ENCODE results near the gene KCNJ12.
"Not testable (repeated sequence)": the region's sequence is repeated elsewhere in the genome, so short reads cannot be mapped to it uniquely, and the experiment has no call there.

KCNJ12 gene

DNA sequence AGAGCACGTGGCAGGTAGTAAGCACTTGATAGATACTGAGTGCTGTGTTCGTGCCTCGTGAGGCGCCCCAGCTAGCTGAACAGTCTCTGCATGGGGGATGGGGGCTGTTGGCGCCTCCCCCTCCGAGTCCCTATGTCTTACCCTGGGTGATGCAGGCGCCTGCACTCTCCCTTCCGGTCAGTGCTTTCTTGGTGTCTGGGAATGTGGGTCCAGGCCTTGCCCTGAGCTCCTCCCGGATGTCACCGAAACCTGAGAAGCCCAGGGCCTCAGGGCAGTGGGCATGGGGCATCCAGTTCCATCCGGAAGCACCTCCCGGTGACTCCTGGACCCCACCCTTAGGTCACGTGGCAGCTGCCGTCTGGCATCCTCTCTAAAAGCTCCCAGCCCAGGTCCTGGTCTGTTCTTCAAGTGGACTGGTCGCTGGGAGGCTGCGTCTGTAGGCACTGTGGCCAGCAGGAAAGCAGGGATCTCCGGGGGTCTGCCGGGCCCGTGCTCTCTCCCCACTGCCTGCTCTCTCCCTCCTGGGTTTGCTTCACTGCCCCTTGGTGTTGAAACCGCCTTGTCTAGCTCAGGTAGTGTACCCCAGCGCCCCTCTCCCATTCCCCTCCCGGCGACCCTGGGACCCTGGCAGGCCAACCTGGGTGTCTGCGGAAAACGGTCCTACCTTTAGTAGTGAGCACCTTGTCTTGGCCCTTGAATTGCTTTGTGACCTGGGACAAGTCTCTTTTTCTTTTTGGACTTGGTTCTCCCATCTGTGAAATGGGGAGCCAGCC lies 34.9 kb downstream of the KCNJ12 start:
- FAIRE-seq; DNase-seq (ENCODE audit: insufficient read length, low spot score): not testable (repeated sequence)

DNA sequence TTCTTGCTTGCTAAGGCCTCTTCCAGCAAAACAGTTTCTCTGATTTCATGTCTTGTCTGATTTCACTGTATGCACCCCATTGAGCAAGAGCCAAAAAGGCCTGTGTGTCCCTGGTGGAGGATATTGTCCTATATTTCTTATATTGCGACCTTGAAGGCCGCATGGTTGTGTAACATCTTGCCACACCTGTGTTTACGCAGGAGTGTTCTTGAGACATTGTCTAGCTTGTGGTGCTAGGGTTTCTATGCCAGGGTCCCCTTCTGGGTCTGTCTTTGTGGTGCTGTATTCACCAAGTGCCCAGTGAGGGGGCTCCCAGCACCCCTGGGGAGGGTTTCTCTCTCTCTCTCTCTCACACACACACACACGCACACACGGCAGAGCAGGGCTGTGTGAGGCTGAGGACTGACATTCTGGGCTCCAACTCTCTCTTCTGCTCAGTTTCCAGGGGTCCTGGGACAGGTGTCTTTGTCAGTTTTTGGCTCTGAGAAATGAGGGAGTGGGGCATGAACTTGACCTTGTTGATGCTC lies 35.6 kb downstream of the KCNJ12 start:
- not testable (repeated sequence) for FAIRE-seq; DNase-seq (ENCODE audit: insufficient read length, low spot score)

DNA sequence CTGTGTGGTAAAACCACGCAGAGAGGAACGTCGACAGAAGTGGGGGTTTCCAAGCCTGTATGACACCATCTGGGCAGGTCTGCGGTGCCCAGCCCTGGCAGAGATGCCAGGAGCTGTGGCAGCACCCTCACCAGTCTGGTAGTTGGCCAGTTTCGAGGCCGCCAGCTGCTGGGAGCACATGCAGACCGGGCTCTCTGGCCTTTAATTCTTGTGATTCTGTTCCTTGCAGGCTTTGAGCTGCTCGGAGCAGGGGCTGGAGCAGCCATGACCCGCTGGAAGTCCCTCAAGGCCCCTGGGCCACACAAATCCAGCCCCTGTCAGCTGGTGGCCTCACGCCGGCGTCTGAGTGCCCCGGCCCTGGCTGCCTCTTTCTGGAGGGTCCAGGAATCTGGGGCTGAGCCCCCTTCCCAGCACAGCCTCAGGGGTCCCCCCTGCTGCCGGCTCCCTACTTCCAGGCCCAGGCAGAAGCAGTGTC lies 36.1 kb downstream of the KCNJ12 start:
- DNase-seq (ENCODE audit: insufficient read length, low spot score); FAIRE-seq: not testable (repeated sequence)

DNA sequence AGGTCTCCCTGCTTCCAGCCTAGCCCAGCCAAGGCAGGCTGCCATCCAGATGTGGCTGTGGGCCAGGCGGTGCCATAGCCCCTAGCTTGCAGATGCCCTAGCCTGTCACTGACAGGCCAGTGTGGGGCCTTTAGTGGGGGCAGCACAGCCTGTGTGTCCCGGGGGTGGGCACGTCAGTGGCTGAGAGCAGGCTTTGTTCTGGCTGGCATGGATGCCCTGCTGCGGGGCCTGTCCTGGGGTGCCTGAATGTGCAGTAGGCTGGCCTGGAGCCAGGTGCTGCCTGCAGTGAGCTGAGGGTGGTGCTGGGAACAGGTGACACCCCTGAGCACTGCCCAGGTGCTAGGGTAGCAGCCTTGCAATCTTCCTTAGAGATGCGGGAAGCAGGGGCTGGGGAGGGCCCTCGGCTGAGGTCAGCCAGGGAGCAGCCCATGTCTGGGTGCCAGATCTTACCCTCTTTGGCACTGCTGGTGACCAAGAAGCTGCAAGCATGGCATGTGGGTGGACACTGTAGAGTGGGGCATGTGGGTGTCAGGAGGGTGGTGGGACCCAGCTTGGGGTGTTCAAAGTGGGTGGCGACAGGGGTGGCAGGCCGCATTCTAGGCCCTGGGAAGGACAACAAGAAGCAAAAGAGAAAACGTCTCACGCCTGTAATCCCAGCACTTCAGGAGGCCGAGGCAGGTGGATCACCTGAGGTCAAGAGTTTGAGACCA lies 37.6 kb downstream of the KCNJ12 start:
- FAIRE-seq; DNase-seq (ENCODE audit: insufficient read length, low spot score): not testable (repeated sequence)

DNA sequence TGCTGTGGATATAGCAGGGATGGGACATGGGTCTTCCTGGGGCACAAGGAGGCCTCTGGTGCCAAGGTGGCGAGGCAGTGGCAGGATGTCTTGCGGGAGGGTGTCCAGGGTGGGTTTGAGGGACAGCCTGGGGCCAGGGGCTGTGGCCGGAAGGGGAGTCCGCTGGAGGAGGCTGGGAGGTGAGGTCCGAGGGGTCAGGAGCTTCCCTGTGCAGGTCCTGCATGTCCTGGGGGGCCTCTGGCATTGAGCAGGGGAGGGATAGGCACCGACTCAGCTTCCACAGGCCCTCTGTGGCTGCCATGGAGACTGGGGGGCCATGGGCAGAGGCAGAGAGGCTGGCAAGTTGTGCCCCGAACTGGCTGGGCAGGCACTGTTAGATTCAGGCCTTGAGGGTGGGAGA lies 38.5 kb downstream of the KCNJ12 start:
- FAIRE-seq; DNase-seq (ENCODE audit: insufficient read length, low spot score): not testable (repeated sequence)

DNA sequence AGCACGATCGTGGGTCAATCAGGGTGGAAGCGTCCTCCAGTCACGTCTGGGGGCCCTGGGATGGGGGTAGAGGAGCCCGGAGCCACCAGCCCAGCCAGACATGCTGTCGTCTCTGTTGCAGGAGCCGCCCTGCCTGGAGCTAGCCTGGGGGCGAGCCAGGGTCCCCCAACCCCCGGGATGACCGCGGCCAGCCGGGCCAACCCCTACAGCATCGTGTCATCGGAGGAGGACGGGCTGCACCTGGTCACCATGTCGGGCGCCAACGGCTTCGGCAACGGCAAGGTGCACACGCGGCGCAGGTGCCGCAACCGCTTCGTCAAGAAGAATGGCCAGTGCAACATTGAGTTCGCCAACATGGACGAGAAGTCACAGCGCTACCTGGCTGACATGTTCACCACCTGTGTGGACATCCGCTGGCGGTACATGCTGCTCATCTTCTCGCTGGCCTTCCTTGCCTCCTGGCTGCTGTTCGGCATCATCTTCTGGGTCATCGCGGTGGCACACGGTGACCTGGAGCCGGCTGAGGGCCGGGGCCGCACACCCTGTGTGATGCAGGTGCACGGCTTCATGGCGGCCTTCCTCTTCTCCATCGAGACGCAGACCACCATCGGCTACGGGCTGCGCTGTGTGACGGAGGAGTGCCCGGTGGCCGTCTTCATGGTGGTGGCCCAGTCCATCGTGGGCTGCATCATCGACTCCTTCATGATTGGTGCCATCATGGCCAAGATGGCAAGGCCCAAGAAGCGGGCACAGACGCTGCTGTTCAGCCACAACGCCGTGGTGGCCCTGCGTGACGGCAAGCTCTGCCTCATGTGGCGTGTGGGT lies 39.2 kb downstream of the KCNJ12 start:
- DNase-seq (ENCODE audit: insufficient read length, low spot score); FAIRE-seq: not testable (repeated sequence)

DNA sequence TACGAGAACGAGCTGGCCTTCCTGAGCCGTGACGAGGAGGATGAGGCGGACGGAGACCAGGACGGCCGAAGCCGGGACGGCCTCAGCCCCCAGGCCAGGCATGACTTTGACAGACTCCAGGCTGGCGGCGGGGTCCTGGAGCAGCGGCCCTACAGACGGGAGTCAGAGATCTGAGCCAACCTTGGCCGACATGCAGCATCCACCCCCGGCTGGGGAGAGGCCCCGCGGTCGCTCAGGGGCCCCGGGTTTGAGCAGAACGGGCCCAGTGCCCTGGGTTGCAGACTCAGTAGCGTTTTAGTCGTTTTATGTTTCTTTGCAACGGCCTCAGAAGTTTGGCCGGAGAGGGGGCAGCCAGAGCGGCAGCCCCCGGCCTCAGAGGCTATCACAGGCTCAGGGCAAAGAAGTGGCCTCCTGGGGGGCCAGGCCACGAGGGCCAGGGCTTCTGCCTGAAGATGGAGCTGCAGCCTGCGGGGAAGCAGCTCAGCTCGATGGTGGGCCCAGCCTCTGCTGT lies 40.4 kb downstream of the KCNJ12 start:
- not testable (repeated sequence) for DNase-seq (ENCODE audit: insufficient read length, low spot score); FAIRE-seq

DNA sequence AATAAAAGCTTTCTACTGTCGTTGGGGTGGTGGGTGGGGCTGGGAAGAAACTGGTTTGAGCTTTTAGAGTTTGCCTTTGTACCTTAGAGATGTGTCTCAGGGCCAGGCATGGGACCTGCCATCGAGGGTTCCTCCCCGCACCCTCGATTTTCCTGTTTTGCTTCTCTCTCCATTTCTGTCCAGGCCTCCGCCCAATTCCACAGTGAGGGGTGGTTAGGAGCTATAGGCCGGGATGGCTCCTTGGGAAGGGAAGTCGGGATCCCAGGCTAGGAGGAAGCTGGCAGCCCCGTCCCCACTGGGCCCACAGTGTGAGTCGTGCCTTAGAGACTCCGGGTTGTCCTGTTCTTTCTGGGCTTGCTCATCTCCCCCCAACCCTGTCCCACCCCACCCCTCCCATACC lies 41.2 kb downstream of the KCNJ12 start:
- not testable (repeated sequence) for DNase-seq (ENCODE audit: insufficient read length, low spot score); FAIRE-seq

DNA sequence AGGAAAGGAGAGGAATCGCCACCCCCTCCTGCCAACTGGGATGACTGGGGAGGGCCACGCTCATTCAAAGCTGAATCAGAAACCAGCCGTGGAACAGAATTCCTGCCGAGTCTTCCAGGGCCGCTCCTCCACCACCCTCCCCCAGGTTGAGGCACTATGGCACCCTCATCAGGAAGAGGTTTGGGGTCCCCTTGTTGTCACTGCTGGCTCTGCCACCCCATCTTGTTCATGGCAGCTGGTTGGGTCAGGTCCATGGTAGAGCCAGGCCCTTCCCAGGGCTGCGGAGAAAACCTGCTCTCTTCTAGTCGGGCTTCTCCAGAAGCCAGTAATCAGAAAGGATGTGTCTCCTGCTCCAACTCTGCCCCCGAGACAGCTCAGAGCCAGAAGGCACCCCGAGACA lies 41.8 kb downstream of the KCNJ12 start:
- DNase-seq (ENCODE audit: insufficient read length, low spot score): no peak
- FAIRE-seq: no peak
- no peak for TF ChIP-seq POLR2A (IDR thresholded peaks at IDR 0.05; ENCODE audit: low read depth, low read length)

DNA sequence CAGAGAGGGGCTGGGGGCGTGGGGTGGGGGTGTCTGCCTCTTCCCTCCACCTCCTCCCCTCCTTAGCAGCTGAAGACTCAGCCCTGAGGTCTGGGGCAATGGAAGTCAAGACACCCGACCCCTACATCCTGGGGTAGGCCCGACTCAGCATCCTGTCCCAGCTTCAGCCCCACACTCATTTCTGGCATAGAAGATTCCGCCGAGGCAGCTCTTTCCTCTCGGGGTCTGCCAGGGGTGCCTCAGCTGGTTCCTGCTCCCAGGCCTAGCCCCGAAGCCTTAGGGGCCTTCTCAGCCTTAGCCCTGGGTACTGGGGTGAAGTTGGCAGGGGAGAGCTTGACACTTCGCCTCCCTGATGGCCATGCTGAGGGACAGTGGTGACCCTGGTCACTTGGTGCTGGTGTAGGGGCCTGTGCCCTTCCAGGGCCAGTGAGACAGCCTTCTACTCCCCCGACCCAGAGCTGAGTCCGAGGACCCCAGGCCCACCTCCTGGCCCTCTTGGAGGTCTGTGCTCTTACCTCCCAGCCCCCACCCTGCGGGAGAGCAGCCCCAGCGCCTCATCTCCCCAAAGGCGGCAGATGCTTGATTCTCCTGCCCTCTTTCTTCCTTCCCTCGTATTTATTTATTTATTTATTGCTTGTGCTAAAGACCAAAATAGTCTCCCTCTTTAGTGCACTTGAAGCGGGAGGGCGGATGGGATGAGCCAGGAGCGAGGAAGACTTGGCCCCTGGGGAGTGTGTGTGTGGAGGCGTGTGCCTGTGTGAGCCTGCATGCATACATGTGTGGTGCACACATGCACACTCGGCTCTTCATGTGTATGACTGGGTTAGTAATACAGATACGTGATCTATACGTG lies 42.5 kb downstream of the KCNJ12 start:
- FAIRE-seq (no peak), DNase-seq (ENCODE audit: insufficient read length, low spot score) (no peak)
- TF ChIP-seq POLR2A (IDR thresholded peaks at IDR 0.05; ENCODE audit: low read depth, low read length): no peak

DNA sequence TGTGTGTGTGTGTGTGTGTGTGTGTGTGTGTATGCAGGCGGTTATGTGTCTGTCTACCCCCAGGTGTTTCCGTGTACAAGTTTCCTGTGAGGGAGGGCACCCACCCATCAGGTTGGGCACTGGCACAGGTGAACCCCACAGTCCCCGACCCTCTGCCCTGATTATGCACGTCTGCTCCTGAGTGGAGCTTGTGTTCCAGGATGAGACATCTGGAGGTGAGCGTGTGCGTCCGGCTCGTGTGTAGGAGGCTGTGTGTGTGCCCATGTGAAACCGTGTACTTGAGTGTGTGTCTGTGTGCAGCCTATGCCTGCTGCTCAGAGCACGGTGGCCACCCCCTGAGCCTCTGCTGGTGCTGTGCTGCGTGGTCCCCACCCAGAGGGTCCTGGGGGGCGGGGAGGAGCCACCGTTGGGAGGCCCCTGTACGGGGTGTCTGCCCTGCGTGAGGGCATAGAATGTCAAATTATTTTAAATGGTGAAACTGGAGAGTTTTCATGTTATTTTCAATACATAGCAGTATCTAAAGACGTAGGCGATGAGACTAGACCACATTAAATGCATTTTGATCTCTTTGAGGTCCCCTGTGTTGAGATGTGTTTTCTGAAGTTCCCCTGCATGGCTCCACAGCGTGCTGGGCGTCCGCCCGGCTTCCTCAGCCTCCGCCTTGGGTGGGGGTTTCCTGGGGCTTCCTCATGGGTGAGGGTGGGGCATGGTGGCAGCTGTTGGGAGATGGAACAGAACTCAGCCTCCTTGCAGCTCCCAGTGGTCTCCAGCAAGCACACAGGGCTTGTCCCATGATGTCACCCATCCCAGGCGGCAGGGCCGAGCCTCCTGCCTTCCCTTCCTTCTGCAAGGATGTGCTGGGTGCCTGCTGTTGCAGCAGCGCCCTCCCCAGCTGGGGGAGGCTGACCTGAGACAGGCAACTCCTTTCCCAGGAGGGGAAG lies 43.4 kb downstream of the KCNJ12 start:
- no peak for FAIRE-seq
- DNase-seq (ENCODE audit: insufficient read length, low spot score): no peak
- no peak for TF ChIP-seq POLR2A (IDR thresholded peaks at IDR 0.05; ENCODE audit: low read depth, low read length)

DNA sequence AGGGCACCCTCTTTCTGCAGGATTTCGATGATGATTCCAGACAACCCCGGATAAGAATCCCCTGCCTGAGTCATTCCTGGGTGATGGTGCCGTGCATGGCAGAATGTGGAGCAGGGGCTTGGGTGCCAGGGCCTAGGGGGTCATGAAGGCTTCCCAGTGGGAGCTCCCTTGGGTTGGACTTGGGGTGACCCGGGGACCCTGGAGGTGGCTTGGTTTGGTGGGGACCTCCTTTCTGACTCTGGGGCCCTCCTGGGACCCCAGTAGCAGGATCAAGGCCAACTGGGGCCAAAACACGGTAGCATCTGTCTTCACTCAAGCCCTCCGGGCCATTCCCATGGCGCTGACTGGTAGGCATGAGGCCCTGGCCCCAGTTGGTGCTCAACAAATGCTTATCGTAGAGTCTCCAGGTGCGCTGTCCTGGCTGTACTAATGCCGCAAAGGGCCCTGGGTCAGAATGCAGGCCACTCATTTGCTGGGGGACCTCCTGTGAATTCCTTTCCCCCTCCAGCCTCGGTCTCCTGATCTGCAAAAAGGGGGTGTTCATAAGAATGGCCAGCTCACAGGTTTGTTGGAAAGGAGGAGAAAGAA lies 44.4 kb downstream of the KCNJ12 start:
- DNase-seq (ENCODE audit: insufficient read length, low spot score); FAIRE-seq: not testable (repeated sequence)

DNA sequence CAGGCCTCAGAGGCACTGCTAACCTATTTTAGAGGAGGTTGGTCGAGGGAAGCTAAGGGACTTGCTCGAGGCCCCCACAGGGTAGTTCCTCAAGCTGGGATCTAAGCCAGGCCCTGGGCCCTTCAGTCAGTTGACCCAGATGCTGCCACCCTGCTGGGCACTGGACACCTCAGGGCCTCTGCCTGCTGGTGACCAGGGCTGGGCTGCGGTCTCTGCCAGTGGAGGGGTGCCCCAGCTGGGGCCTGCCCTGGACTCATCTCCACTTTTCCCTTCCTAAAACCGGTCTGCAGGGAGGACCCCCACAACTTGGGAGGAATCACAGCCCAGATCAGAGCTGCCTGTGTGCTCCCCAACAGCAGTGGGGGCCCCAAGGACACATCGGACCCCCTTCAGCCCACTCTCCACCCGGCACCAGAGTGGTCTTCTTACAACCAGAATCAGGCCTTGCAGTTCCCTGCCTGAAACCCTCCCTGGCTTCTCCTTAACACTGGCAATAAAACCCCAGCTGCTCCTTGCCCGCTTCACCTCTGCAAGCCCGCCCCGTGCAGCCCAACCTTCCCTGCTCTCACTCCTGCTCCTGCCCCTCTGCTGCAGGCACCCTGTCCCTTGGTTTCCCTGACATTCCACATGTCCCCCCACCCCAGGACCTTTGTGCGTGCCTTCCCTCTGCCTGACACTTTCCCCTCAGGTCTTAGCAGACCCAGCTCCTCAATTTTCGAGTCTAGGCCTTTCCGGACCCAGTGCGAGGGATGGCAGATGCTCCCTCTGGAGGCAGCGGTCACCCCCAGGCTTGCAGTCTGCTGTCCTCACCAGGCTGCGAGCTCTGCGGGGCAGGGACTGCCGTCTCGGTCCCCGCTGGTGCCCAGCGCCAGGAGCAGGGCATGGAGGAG lies 45.5 kb downstream of the KCNJ12 start:
- FAIRE-seq; DNase-seq (ENCODE audit: insufficient read length, low spot score): not testable (repeated sequence)

DNA sequence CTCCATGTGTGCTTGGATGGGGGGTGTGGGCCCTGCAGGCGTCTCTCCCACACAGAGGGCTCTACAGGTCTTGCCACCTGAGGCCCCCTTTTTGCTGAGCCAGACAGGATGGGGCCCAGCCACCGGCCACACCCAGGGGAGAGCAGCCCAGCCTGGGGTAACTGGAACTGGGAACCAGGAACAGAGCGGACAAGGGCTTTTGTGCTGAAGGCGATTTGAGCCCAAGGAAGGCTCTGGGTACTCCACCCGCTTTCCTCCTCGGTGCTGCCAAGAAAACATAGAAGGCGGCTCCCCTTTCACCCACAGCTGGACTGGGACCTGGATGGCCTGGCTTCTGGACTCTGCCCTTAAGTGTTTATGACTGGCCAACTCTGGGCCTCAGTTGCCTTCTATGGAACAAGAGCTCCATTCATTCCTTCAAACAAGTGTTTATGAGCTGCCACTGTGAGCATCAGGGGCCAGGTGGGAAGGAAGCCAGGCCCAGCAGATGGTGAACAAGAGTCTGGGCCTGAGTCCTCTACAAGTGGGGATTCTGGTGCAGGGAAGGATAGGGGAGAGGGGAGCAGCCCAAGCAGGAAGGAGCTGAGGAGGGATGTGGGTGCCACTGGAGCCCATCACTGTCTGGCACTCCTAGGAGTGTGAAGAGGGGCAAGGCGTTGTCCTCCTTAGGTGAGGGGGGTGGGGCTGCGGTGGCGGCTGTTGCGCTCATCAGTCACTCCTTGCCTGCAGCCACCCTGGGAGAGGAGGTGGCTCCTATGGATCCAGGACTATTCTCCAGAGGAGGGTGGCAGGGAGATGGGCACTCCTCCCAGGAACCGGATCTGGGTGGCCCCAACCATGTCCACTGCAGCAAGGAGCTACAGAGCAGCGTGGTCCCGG lies 46.4 kb downstream of the KCNJ12 start:
- not testable (repeated sequence) for DNase-seq (ENCODE audit: insufficient read length, low spot score); FAIRE-seq

DNA sequence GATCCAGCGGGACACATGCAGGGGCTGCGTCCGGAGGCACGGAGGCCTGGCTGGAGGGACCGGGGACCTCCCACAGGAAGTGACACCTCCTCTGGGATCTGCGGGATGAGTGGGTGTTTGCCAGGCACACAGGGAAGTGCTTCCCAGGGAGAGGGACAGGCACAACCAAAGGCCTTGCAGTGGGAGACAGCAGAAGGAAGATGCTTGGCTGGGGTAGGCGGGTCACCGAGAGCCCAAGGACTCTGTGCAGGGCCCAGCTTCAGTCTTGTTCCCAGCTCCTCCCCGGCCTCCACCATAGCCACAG lies 47.0 kb downstream of the KCNJ12 start:
- DNase-seq (ENCODE audit: insufficient read length, low spot score); FAIRE-seq: not testable (repeated sequence)

DNA sequence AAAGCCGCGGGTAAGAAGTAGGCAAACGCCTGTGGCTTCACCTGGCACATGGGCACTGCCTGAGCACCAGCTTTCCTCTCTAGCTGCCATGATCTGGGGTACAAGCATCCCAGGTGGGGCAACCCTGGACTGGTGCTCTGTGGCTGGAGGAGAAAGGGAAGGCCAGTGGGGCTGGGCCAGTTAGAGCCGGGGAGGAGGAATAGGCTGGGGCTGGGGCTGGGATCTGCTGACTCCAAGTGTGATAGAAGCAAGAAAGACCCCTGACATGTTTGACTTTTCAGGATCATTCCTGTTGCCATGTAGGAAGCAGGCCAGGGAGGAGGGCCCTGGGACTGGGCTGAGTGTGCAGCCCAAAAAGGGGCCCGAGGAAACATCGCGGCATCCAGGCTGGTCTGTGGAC lies 48.5 kb downstream of the KCNJ12 start:
- not testable (repeated sequence) for DNase-seq (ENCODE audit: insufficient read length, low spot score); FAIRE-seq

All from H54 (cell line).